ENCODE data around the gene TMEM86B.
"Not testable (repeated sequence)": the region's sequence is repeated elsewhere in the genome, so short reads cannot be mapped to it uniquely, and the experiment has no call there.

TMEM86B gene

DNA sequence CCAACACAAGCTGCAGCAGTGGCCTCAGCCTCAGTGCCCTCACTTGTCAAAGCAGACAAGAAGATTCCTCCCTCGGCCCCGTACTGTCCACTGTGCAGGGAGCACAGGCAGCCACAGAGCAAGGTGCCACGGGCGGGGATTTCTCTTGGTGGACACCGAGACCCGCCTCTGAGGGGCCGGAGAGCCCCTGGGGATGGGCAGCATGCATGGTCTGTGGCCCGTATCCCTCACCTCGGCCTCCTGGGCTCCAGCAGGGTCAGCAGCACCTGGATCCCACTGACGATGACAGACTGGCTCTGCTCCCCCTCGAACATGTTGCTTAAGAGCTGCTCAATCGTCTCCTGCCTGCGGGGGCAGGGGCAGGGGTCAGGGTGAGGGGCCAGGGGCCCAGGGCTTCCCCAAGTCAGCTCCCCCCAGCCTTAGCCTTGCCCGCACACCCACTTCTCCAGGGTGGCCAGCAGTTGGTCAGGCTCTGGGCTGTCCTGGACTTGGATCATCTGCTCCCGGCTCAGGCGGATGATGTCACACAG, 13.4 kb upstream of the TMEM86B start:
- DNase-seq (ENCODE audit: low read depth), result no peak

GRCh38 chr19:55241143-55241934, 12.8 kb upstream of the TMEM86B start:
- DNase-seq (ENCODE audit: low read depth), result no peak

- DNase-seq (ENCODE audit: low read depth), result no peak
Measured at GRCh38 chr19:55240713-55241020, 12.1 kb upstream of the TMEM86B start.

DNA sequence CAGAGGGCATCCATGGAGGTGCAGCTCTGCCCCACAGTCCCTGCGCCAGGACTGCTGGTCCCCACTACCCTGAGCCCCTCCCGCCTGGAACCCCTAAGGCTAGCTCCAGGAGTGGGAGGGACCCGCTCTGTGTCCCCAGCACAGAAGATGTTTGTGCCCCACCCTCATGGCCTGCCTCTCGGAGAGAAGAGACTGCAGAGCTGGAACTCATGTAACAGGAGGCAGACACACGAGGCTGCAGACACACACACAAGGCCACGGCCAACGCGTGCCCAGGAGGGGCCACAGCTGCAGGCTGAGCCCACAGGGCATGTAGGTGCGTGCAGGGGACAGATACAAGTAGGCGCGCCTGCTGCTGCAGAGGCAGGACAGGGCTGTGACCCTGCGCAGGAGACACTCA, 10.4 kb upstream of the TMEM86B start:
- no peak for DNase-seq (ENCODE audit: low read depth)

DNA sequence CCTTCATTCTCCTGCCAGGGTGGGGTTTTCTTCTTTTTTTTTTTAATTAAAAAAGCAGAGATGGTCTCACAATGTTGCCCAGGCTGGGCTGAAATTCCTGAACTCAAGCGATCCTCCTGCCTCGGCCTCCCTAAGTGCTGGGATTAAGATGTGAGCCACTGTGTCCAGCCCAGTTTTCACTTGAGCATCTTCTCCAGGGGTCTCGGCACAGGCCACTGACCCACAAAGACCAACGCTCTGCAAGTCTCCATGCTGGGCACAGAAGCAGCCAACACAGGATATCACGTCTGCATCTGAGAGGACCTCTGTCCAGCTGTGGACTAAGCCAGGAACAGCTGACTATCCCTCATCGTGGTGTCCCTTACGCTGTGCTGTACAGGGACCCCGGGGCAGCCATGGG, 9.5 kb upstream of the TMEM86B start:
- no peak for DNase-seq (ENCODE audit: low read depth)

DNA sequence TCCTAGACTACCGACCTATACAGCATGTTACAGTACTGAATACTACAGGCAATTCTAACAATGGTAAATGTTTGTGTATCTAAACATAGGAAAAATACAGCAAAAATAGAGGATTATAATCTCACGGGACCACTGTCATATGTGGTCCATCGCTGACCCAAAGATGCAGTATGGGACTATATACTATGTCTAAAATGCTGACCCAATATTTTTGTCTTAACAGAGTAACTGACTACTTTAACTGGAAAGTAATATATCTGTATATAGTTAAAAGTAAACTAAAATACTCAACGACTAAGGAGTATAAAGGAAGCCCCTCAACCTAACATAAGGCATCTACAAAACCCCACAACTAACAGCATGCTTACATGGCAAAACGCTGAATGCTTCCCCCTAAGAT, 4.4 kb upstream of the TMEM86B start:
- DNase-seq (ENCODE audit: low read depth), result no peak

- no peak for DNase-seq (ENCODE audit: low read depth)
Measured at GRCh38 chr19:55232286-55232602, 3.7 kb upstream of the TMEM86B start.

DNA sequence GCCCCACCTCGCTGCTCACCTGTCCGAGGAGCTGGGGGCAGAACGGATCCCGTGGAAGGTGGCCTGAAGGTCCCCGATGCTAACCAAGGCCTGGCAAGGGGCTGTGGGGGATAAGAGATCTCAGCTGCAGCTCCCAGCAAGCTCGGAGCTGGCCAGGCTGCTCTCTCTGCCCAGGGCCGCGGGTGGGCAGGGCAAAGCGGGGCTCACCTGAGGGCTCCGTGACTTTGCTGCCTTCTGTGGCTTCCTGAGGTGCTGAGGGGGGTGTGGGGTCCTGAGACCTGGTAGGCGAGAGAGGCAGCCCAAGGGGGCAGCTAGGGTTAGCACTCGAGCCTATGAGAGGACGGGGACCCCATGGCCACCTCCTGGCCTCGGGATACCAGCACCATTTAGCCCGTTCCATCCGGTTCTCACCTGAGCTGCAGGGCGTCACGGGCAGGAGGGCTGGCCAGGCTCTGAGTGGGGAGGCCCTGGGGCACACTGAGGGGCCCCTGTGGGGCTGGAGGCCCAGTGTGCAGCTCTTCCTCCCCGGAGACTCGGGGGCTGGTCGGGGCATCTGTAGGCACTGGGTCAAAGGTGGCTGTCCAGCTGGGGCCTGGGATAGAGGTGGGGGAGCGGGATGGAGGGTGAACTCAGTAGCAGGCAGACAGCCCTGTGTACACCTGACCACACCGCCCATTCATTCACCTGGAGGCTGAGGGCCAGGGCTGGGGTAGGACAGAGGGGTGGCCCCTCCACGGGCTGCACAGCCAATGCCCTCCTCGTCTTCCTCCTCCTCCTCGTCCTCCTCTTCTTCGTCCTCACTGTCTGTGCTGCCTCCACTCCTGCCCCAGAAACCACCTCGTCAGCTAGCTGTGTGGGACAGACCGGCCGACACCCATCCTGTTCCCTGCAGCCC, 3.1 kb upstream of the TMEM86B start:
- no peak for DNase-seq (ENCODE audit: low read depth)

DNA sequence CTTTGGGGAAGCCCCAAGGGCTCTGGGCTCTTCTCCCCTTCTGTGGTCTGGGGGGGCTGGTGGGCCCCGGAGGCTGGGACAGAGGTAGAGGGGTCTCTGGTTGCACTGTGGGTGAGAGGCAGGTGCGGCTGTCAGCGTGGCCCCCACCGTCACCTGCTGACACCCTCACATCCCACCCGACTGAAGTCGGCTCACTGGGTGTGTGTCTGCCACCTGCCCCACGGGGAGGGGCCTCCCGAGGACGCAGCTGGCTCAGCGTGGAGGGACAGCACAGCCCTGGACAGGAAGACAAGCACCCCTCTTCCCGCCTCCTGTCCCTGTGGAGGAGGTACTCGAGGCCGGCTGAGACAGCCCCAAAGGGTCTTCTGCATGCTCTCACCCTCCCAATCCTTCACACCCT, 2.2 kb upstream of the TMEM86B start:
- no peak for DNase-seq (ENCODE audit: low read depth)

DNA sequence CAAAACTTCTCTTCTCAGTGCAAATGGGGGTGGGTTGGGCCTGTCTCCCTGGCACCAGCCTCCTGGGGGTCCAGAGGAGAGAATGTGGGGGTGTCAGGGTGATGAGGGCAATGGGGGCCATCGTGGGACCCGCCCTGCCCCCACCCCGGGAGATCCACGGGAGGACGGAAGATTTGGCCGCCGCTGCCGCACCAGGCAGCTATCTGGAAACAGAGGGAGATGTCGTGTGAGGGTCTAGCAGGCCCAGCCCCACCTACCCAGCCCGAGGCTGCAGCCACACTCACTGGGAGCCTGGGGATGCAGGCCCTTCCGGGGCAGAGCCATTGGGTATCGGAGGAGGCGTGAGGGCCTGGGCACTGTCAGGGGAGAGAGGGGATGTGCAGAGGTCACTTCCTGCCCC, 1.8 kb upstream of the TMEM86B start:
- no peak for DNase-seq (ENCODE audit: low read depth)

GRCh38 chr19:55229789-55230182, 1.2 kb upstream of the TMEM86B start:
- no peak for DNase-seq (ENCODE audit: low read depth)

DNA sequence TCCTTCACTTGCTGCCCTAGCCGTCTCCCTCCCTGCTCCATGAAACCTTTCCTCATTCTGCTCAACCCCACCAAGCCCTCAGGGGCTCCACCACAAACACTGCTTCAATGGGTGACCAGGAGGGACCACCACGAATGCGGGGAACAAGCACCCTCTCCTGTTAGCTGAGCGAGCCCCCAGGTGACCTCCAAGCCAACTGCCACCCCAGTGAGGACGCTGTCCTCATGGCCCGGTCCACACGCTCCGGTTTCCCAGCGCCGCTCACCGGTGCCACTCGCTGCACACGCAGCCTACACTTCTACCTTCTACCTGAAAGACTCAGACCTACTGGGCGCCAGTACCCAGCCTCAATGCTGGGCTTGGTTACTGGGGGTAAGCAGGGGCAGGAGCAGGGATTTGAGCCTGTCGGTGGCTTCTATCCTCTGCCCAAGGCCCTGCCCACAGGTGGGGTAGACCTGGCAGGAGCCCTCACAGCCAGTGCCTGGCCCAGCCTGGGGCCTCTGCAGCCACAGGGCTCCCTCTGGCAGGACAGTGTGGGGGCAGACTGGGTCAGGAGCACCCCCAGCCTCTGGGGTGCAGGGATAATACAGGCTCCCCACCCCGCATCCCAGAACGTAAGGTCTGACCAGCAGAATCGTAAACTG, 704 bp upstream of the TMEM86B start:
- DNase-seq (ENCODE audit: low read depth), result no peak

GRCh38 chr19:55228015-55228391, 560 bp downstream of the TMEM86B start:
- no peak for DNase-seq (ENCODE audit: low read depth)

DNA sequence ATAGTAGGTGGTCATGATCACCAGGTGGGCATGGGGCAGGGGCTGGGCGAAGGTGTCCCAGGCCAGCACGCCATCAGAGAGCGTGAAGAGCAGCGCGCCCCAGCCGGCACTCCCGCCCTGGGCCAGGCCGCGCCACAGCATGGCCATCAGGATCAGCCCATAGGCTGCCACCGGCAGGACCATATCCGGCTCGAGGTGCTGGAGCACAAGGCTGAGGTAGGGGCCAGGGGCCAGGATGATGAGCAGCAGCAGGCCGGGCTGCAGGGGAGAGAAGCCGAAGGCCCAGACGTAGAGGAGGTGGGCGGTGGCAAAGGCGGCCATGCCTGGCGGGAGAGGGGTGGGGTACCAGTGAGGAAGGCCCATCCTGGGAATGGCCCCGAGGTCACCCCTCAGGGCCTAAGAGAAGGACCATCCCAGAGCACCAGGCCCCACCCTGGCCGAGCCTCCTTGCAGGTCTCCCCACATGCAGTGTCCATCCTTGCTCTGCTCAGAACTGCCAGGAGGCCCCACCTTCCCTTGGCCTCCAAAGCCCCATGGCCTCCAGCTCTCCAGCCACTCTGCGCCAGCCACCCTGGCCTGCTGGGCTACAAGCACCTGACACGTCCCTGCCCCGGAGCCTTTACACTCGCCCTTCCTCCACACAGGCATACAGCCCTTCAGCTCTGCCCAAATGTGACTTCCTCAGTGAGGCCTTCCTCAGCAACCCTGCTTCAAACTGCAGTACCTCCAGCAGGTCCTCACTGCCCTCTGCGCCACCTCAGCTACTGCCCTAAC, 1.1 kb downstream of the TMEM86B start:
- no peak for DNase-seq (ENCODE audit: low read depth)

- DNase-seq (ENCODE audit: low read depth), result no peak
Measured at GRCh38 chr19:55226788-55227187, 1.8 kb downstream of the TMEM86B start.

DNA sequence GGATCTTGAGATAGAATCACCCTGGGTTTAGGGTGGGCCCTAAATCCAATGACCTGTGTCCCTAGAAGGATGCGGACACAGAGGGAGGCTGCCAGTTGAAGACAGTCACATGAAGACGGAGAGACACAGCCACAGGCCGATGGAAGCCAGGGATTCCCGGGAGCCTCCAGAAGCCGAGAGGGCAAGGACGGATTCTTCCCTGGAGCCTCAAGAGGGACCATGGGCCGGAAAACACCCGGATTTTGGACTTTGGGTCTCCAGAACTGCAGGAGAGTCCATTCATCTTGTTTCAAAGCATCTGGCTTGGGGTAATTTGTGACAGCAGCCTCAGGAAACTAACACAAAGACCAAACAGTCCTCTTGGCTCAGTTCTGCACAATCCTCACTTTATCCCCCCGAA, 2.3 kb downstream of the TMEM86B start:
- no peak for DNase-seq (ENCODE audit: low read depth)

GRCh38 chr19:55225415-55225958, 3.1 kb downstream of the TMEM86B start:
- no peak for DNase-seq (ENCODE audit: low read depth)

DNA sequence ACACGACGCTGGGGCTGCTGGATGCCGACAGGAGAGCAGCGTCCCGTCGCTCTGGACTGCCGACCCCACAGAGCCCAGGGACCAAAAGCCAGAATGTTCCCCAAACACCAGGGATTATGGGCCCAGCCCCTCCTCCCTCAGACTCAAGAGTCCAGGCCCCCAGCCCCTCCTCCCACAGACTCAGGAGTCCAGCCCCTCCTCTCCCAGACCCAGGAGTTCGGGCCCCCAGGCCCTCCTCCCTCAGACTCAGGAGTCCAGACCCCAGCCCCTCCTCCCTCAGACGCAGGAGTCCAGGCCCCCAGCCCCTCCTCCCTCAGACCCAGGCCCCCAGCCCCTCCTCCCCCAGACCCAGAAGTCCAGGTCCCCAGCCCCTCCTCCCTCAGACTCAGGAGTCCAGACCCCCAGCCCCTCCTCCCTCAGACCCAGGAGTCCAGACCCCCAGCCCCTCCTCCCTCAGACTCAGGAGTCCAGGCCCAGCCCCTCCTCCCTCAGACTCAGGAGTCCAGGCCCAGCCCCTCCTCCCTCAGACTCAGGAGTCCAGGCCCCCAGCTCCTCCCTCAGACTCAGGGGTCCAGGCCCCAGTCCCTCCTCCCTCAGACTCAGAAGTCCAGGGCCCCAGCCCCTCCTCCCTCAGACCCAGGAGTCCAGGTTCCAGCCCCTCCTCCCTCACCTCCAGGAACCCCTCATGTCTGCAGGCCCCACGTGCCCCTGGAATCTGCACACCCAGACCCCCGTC, 3.7 kb downstream of the TMEM86B start:
- not testable (repeated sequence) for DNase-seq (ENCODE audit: low read depth)

DNA sequence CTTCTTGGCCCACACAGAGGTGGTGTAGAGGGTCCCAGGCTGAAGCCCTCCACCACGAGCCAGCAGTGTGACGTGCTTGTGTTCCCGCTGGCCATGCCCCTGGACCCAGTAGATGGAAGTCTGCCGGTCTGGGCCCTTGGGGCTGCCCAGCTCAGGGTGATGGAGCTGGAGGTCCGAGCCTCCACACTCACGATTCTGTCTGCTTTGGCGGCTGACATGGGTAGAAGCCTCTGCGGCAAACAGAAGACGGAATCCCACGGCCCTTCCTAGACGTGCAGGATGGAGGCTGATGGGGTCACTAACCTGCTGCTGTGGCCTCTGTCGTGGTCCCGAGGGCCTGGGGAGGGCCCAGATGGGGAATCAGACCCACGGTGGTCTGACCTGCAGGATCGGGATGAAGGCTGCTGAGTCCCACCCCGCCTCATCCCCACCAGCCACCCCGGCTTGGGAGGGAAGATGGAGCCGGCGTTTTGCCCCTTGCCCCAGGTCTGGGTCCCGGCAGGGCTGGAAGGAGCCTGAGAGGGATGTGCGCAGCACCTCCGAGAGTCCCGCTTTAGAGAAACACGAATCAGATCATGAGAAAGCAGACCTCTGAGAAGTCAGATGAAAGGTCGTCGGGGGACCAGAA, 4.4 kb downstream of the TMEM86B start:
- DNase-seq (ENCODE audit: low read depth), result no peak

- no peak for DNase-seq (ENCODE audit: low read depth)
Measured at GRCh38 chr19:55223291-55224037, 5.1 kb downstream of the TMEM86B start.
